ENCODE measurements around the gene SLC35F3.

The SLC35F3 gene

GRCh38 chr1:234265861-234266260 lies 361.4 kb downstream of the SLC35F3 start:
- no peaks in the 10 kb centered on the region for H3K36me3 ChIP-seq (ENCODE audit: control insufficient read depth, insufficient read depth, low read length)
- no peaks in the 10 kb centered on the region for H3K27me3 ChIP-seq (ENCODE audit: control insufficient read depth, insufficient read depth, low read length, poor library complexity, severe bottlenecking)
- no peak overlapping the region for H3K27ac ChIP-seq (ENCODE audit: insufficient read depth, low read depth, low read length, poor library complexity, severe bottlenecking)
- peaks cover 4% of the 10 kb centered on the region for H3K4me1 ChIP-seq (ENCODE audit: control insufficient read depth, insufficient read depth, low read length)
- no peaks in the 10 kb centered on the region for H3K9me3 ChIP-seq (ENCODE audit: control insufficient read depth, low read length)
- WGBS, 2 experiments = 28 to 30% methylated on average over 1 of the region's 1 CpG
- no peak overlapping the region for H3K4me3 ChIP-seq (ENCODE audit: insufficient read depth, low read depth, low read length)

GRCh38 chr1:234270093-234270492 lies 365.6 kb downstream of the SLC35F3 start:
- WGBS, 2 experiments = 92 to 95% methylated on average over 1 to 2 of the region's 2 CpGs
- Histone ChIP-seq H3K9me3 (ENCODE audit: control insufficient read depth, low read length) (no peaks in the 10 kb centered on the region), H3K36me3 (ENCODE audit: control insufficient read depth, insufficient read depth, low read length) (no peaks in the 10 kb centered on the region), H3K27me3 (ENCODE audit: control insufficient read depth, insufficient read depth, low read length, poor library complexity, severe bottlenecking) (no peaks in the 10 kb centered on the region), H3K4me1 (ENCODE audit: control insufficient read depth, insufficient read depth, low read length) (peaks cover 4% of the 10 kb centered on the region), H3K4me3 (ENCODE audit: insufficient read depth, low read depth, low read length) (no peak overlapping the region), H3K27ac (ENCODE audit: insufficient read depth, low read depth, low read length, poor library complexity, severe bottlenecking) (no peak overlapping the region)

GRCh38 chr1:234270581-234271242 lies 366.2 kb downstream of the SLC35F3 start:
- Histone ChIP-seq H3K27me3 (ENCODE audit: control insufficient read depth, insufficient read depth, low read length, poor library complexity, severe bottlenecking) (no peaks in the 10 kb centered on the region), H3K9me3 (ENCODE audit: control insufficient read depth, low read length) (no peaks in the 10 kb centered on the region), H3K36me3 (ENCODE audit: control insufficient read depth, insufficient read depth, low read length) (no peaks in the 10 kb centered on the region), H3K4me3 (ENCODE audit: insufficient read depth, low read depth, low read length) (no peak overlapping the region), H3K27ac (ENCODE audit: insufficient read depth, low read depth, low read length, poor library complexity, severe bottlenecking) (no peak overlapping the region), H3K4me1 (ENCODE audit: control insufficient read depth, insufficient read depth, low read length) (peaks cover under 1% of the 10 kb centered on the region)
- 94 to 95% methylated on average over 6 of the region's 6 CpGs for WGBS, 2 experiments

- H3K27ac ChIP-seq (ENCODE audit: insufficient read depth, low read depth, low read length, poor library complexity, severe bottlenecking) = no peak overlapping the region
- H3K4me3 ChIP-seq (ENCODE audit: insufficient read depth, low read depth, low read length) = no peak overlapping the region
- H3K4me1 ChIP-seq (ENCODE audit: control insufficient read depth, insufficient read depth, low read length) = no peaks in the 10 kb centered on the region
- H3K9me3 ChIP-seq (ENCODE audit: control insufficient read depth, low read length) = no peaks in the 10 kb centered on the region
- H3K27me3 ChIP-seq (ENCODE audit: control insufficient read depth, insufficient read depth, low read length, poor library complexity, severe bottlenecking) = no peaks in the 10 kb centered on the region
- 91 to 97% methylated on average over 4 of the region's 4 CpGs for WGBS, 2 experiments
- no peaks in the 10 kb centered on the region for H3K36me3 ChIP-seq (ENCODE audit: control insufficient read depth, insufficient read depth, low read length)
These were observed 366.7 kb downstream of the SLC35F3 start for GRCh38 chr1:234271243-234271606.

GRCh38 chr1:234272656-234273312 lies 368.3 kb downstream of the SLC35F3 start:
- 87 to 93% methylated on average over 9 of the region's 9 CpGs for whole genome bisulfite sequencing, 2 experiments

GRCh38 chr1:234273981-234274380 lies 369.5 kb downstream of the SLC35F3 start:
- Histone ChIP-seq H3K4me3 (ENCODE audit: insufficient read depth, low read depth, low read length) (no peak overlapping the region), H3K27ac (ENCODE audit: insufficient read depth, low read depth, low read length, poor library complexity, severe bottlenecking) (no peak overlapping the region), H3K4me1 (ENCODE audit: control insufficient read depth, insufficient read depth, low read length) (no peaks in the 10 kb centered on the region), H3K9me3 (ENCODE audit: control insufficient read depth, low read length) (no peaks in the 10 kb centered on the region), H3K36me3 (ENCODE audit: control insufficient read depth, insufficient read depth, low read length) (no peaks in the 10 kb centered on the region), H3K27me3 (ENCODE audit: control insufficient read depth, insufficient read depth, low read length, poor library complexity, severe bottlenecking) (no peaks in the 10 kb centered on the region)
- WGBS, 2 experiments = 93 to 94% methylated on average over 6 of the region's 6 CpGs

More at GRCh38 chr1:234272656-234273312, 368.3 kb downstream of the SLC35F3 start:
- no peaks in the 10 kb centered on the region for H3K9me3 ChIP-seq (ENCODE audit: control insufficient read depth, low read length)
- no peak overlapping the region for H3K4me3 ChIP-seq (ENCODE audit: insufficient read depth, low read depth, low read length)
- H3K4me1 ChIP-seq (ENCODE audit: control insufficient read depth, insufficient read depth, low read length) = no peaks in the 10 kb centered on the region
- H3K27ac ChIP-seq (ENCODE audit: insufficient read depth, low read depth, low read length, poor library complexity, severe bottlenecking) = no peak overlapping the region
- H3K27me3 ChIP-seq (ENCODE audit: control insufficient read depth, insufficient read depth, low read length, poor library complexity, severe bottlenecking) = no peaks in the 10 kb centered on the region
- H3K36me3 ChIP-seq (ENCODE audit: control insufficient read depth, insufficient read depth, low read length) = no peaks in the 10 kb centered on the region

- no peaks in the 10 kb centered on the region for H3K36me3 ChIP-seq (ENCODE audit: control insufficient read depth, insufficient read depth, low read length)
- H3K27me3 ChIP-seq (ENCODE audit: control insufficient read depth, insufficient read depth, low read length, poor library complexity, severe bottlenecking) = peaks cover 4% of the 10 kb centered on the region
- no peak overlapping the region for H3K27ac ChIP-seq (ENCODE audit: insufficient read depth, low read depth, low read length, poor library complexity, severe bottlenecking)
- no peaks in the 10 kb centered on the region for H3K9me3 ChIP-seq (ENCODE audit: control insufficient read depth, low read length)
- H3K4me1 ChIP-seq (ENCODE audit: control insufficient read depth, insufficient read depth, low read length) = no peaks in the 10 kb centered on the region
- 89 to 90% methylated on average over 7 of the region's 7 CpGs for WGBS, 2 experiments
- no peak overlapping the region for H3K4me3 ChIP-seq (ENCODE audit: insufficient read depth, low read depth, low read length)
These were observed 371.8 kb downstream of the SLC35F3 start for GRCh38 chr1:234276151-234276788.

- Histone ChIP-seq H3K27ac (ENCODE audit: insufficient read depth, low read depth, low read length, poor library complexity, severe bottlenecking) (no peak overlapping the region), H3K4me3 (ENCODE audit: insufficient read depth, low read depth, low read length) (no peak overlapping the region), H3K36me3 (ENCODE audit: control insufficient read depth, insufficient read depth, low read length) (no peaks in the 10 kb centered on the region), H3K4me1 (ENCODE audit: control insufficient read depth, insufficient read depth, low read length) (peaks cover 9% of the 10 kb centered on the region), H3K27me3 (ENCODE audit: control insufficient read depth, insufficient read depth, low read length, poor library complexity, severe bottlenecking) (peaks cover 4% of the 10 kb centered on the region), H3K9me3 (ENCODE audit: control insufficient read depth, low read length) (no peaks in the 10 kb centered on the region)
- 79 to 82% methylated on average over 8 of the region's 8 CpGs for WGBS, 2 experiments
These were observed 372.8 kb downstream of the SLC35F3 start for GRCh38 chr1:234277161-234277868.

GRCh38 chr1:234279021-234279420 lies 374.5 kb downstream of the SLC35F3 start:
- no peaks in the 10 kb centered on the region for H3K9me3 ChIP-seq (ENCODE audit: control insufficient read depth, low read length)
- WGBS, 2 experiments = 89 to 94% methylated on average over 1 of the region's 1 CpG
- H3K27me3 ChIP-seq (ENCODE audit: control insufficient read depth, insufficient read depth, low read length, poor library complexity, severe bottlenecking) = peaks cover 4% of the 10 kb centered on the region
- no peaks in the 10 kb centered on the region for H3K36me3 ChIP-seq (ENCODE audit: control insufficient read depth, insufficient read depth, low read length)
- peaks cover 14% of the 10 kb centered on the region for H3K4me1 ChIP-seq (ENCODE audit: control insufficient read depth, insufficient read depth, low read length)
- no peak overlapping the region for H3K27ac ChIP-seq (ENCODE audit: insufficient read depth, low read depth, low read length, poor library complexity, severe bottlenecking)
- H3K4me3 ChIP-seq (ENCODE audit: insufficient read depth, low read depth, low read length) = no peak overlapping the region

- Histone ChIP-seq H3K4me1 (ENCODE audit: control insufficient read depth, insufficient read depth, low read length) (peaks cover 14% of the 10 kb centered on the region), H3K27ac (ENCODE audit: insufficient read depth, low read depth, low read length, poor library complexity, severe bottlenecking) (no peak overlapping the region), H3K27me3 (ENCODE audit: control insufficient read depth, insufficient read depth, low read length, poor library complexity, severe bottlenecking) (peaks cover 4% of the 10 kb centered on the region), H3K9me3 (ENCODE audit: control insufficient read depth, low read length) (no peaks in the 10 kb centered on the region), H3K4me3 (ENCODE audit: insufficient read depth, low read depth, low read length) (no peak overlapping the region), H3K36me3 (ENCODE audit: control insufficient read depth, insufficient read depth, low read length) (no peaks in the 10 kb centered on the region)
- 91 to 94% methylated on average over 4 of the region's 4 CpGs for WGBS, 2 experiments
These were observed 376.0 kb downstream of the SLC35F3 start for GRCh38 chr1:234280500-234280899.

Measured in ectodermal cell (in vitro differentiated cells).